ENCODE data around the gene SCN1A.
"Not testable (repeated sequence)": the region's sequence is repeated elsewhere in the genome, so short reads cannot be mapped to it uniquely, and the experiment has no call there.

Gene SCN1A

DNA sequence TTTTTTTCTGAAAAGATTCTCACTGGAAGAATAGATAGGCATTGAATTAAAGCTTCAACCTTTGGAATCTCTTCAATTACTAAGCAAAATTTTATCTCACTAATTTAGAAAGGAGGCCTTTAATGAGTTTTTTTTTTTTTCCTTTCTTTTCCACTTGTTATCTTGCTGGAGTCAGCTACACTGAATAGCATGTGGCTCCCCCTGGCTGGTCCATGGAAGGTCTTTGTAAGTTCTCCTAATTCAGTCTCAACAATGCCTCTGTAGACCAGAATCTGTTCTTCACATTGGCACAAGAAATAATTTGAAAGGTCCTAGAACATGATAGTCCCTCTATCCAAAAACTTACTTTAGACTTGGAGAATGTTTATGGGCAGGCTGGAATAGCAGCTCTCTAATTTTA, 24.2 kb upstream of the SCN1A start:
- H3K27ac ChIP-seq (ENCODE audit: low read length): no peak overlapping the region
- H3K36me3 ChIP-seq (ENCODE audit: control insufficient read depth in 1 of 2, insufficient read depth in 2 of 2, low read length in 2 of 2): no peaks in the 10 kb centered on the region
- H3K4me1 ChIP-seq (ENCODE audit: control insufficient read depth in 1 of 2, insufficient read depth in 2 of 2, low read length in 2 of 2): no peaks in the 10 kb centered on the region
- no peak overlapping the region for H3K4me3 ChIP-seq (ENCODE audit: low read depth in 1 of 2, low read length in 2 of 2)
- no peaks in the 10 kb centered on the region for H3K9me3 ChIP-seq (ENCODE audit: control insufficient read depth in 1 of 2, low read length in 2 of 2)
- no peaks in the 10 kb centered on the region for H3K27me3 ChIP-seq (ENCODE audit: low read depth, low read length)

DNA sequence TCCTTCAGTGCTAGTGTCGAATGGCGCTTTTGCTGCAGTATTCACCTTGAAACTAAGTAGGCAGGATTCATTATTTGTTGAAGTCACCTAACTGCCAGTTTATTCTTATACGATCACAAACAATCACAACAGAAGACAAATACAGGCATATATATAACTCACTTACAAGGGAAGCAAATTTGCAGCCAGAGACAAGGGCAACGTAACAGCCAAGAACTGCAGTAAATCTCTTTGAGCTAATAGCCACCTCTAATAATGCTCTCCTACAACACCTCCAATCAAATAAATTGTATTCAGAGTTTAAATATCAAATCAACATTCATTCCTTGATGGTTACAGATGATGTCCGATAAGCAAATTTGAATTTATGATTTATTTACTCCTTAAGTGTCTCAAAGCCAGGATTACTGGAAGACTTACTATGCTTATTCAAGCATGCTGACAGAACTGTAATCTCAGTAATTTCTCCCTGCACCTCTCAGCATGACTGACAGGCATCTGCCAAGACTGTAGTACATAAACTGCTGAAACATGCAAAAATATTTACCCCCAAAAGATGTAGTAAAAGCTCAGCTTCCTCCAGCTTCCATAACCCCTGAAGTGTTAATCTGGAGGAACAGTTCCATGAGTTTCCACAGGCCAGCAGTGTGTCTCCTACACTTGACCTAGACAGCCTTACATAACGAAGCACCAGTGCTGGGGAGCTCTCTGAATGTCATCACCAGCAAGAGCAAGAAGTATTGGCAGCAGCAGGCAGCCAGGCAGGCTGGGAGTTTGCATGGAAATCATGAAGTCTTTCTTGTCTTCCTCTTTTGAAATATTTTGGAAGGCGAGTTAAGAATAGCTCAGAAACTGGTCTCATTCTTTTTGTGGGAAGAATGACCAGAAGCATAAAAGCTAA, 20.9 kb upstream of the SCN1A start:
- Histone ChIP-seq H3K27me3 (ENCODE audit: low read depth, low read length) (no peaks in the 10 kb centered on the region), H3K4me1 (ENCODE audit: control insufficient read depth in 1 of 2, insufficient read depth in 2 of 2, low read length in 2 of 2) (no peaks in the 10 kb centered on the region), H3K36me3 (ENCODE audit: control insufficient read depth in 1 of 2, insufficient read depth in 2 of 2, low read length in 2 of 2) (no peaks in the 10 kb centered on the region), H3K4me3 (ENCODE audit: low read depth in 1 of 2, low read length in 2 of 2) (no peak overlapping the region), H3K9me3 (ENCODE audit: control insufficient read depth in 1 of 2, low read length in 2 of 2) (no peaks in the 10 kb centered on the region), H3K27ac (ENCODE audit: low read length) (no peak overlapping the region)

DNA sequence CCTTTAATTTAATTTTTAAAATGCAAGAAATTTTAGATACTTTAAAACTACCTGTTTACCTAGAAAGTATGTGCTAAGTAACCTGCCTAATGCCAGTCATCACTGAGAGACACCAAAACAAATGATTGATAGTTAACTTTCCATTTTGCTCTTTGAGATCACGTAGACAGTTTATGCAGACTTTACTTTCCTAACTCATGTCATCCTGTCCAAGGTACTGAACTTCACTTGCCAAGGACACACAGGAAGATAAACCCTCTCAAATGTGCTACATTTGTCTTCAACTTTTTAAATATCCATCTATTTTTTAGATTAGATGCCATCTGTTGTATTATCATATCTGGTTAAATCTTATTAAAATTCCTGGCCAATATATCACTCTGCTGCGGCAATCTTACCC, 20.1 kb upstream of the SCN1A start:
- Histone ChIP-seq H3K4me3 (ENCODE audit: low read depth in 1 of 2, low read length in 2 of 2) (no peak overlapping the region), H3K9me3 (ENCODE audit: control insufficient read depth in 1 of 2, low read length in 2 of 2) (no peaks in the 10 kb centered on the region), H3K4me1 (ENCODE audit: control insufficient read depth in 1 of 2, insufficient read depth in 2 of 2, low read length in 2 of 2) (no peaks in the 10 kb centered on the region), H3K27ac (ENCODE audit: low read length) (no peak overlapping the region), H3K27me3 (ENCODE audit: low read depth, low read length) (no peaks in the 10 kb centered on the region), H3K36me3 (ENCODE audit: control insufficient read depth in 1 of 2, insufficient read depth in 2 of 2, low read length in 2 of 2) (no peaks in the 10 kb centered on the region)

DNA sequence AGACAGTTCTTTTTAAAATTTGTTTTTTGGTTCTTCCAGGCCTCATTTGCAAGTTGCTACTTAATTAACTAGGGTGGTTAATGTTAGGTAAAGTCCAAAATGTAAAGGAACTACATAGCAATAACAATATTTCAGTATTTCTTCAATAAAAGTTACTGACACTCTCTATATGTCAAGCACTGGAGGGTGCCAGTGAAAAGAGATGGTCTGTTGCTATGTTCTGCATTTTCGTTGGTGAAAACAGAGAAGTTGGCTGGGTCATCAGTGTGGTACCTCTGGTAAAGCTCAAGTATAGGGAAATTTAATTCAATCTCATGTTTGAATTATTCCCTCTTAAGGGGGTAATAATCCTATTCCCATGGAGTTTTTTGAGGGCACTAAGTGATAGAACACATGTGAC, 16.3 kb upstream of the SCN1A start:
- H3K27ac ChIP-seq (ENCODE audit: low read length): no peak overlapping the region
- H3K4me3 ChIP-seq (ENCODE audit: low read depth in 1 of 2, low read length in 2 of 2): no peak overlapping the region
- H3K27me3 ChIP-seq (ENCODE audit: low read depth, low read length): no peaks in the 10 kb centered on the region
- H3K4me1 ChIP-seq (ENCODE audit: control insufficient read depth in 1 of 2, insufficient read depth in 2 of 2, low read length in 2 of 2): no peaks in the 10 kb centered on the region
- no peaks in the 10 kb centered on the region for H3K36me3 ChIP-seq (ENCODE audit: control insufficient read depth in 1 of 2, insufficient read depth in 2 of 2, low read length in 2 of 2)
- no peaks in the 10 kb centered on the region for H3K9me3 ChIP-seq (ENCODE audit: control insufficient read depth in 1 of 2, low read length in 2 of 2)

DNA sequence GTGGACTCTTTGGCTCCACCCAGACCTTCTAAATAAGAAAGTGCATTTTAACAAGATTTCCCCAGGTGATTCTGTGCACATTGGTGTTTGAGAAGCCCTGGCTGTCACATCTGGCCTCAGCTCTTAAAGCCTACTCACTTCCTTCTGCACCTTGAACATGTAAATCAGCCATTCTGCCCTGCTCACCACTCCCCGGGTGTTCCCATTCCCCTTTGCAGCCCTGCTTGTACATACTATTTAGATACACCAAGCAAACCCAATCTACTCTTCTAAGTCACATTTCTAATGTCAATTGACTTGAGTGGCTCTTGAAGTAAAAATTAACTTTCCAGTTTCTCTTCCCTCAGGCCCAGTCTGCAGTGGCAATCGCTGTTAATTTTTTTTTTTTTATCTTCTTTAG, 13.1 kb upstream of the SCN1A start:
- H3K27ac ChIP-seq (ENCODE audit: low read length): no peak overlapping the region
- H3K9me3 ChIP-seq (ENCODE audit: control insufficient read depth in 1 of 2, low read length in 2 of 2): no peaks in the 10 kb centered on the region
- no peaks in the 10 kb centered on the region for H3K4me1 ChIP-seq (ENCODE audit: control insufficient read depth in 1 of 2, insufficient read depth in 2 of 2, low read length in 2 of 2)
- H3K27me3 ChIP-seq (ENCODE audit: low read depth, low read length): no peaks in the 10 kb centered on the region
- no peak overlapping the region for H3K4me3 ChIP-seq (ENCODE audit: low read depth in 1 of 2, low read length in 2 of 2)
- H3K36me3 ChIP-seq (ENCODE audit: control insufficient read depth in 1 of 2, insufficient read depth in 2 of 2, low read length in 2 of 2): no peaks in the 10 kb centered on the region

DNA sequence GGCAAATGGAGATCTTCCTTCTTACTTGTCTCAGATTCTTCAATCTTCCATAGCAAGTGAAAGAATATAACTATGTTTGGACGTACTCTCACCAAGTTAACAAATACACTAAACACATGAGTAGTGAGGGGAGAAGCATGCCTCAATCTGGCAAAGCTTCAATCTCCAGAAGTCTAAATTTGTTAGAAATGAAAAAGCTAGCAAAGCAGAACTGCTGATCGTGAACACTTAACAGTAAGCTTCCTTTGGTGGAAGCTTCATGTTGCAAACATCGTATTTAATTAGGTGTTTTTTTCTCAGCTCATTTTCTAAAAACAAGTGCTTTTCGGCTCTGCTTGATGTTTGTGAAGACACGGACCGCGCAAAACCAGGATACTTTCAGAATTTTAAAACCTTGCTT, 12.7 kb upstream of the SCN1A start:
- Histone ChIP-seq H3K27me3 (ENCODE audit: low read depth, low read length) (no peaks in the 10 kb centered on the region), H3K9me3 (ENCODE audit: control insufficient read depth in 1 of 2, low read length in 2 of 2) (no peaks in the 10 kb centered on the region), H3K36me3 (ENCODE audit: control insufficient read depth in 1 of 2, insufficient read depth in 2 of 2, low read length in 2 of 2) (no peaks in the 10 kb centered on the region), H3K4me1 (ENCODE audit: control insufficient read depth in 1 of 2, insufficient read depth in 2 of 2, low read length in 2 of 2) (no peaks in the 10 kb centered on the region), H3K27ac (ENCODE audit: low read length) (no peak overlapping the region), H3K4me3 (ENCODE audit: low read depth in 1 of 2, low read length in 2 of 2) (no peak overlapping the region)

DNA sequence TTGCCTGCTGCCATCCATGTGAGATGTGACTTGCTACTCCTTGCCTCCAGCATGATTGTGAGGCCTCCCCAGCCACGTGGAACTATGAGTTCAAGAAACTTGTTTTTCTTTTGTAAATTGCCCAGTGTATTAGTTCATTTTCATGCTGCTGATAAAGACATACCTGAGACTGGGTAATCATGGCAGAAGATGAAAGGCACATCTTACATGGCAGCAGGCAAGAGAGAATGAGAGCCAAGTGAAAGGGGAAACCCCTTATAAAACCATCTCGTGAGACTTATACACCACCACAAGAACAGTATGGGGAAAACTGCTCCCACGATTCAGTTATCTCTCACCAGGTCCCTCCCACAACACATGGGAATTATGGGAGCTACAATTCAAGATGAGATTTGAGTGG, 11.7 kb upstream of the SCN1A start:
- H3K4me1 ChIP-seq (ENCODE audit: control insufficient read depth in 1 of 2, insufficient read depth in 2 of 2, low read length in 2 of 2); H3K4me3 ChIP-seq (ENCODE audit: low read depth in 1 of 2, low read length in 2 of 2); H3K36me3 ChIP-seq (ENCODE audit: control insufficient read depth in 1 of 2, insufficient read depth in 2 of 2, low read length in 2 of 2); H3K27me3 ChIP-seq (ENCODE audit: low read depth, low read length); H3K9me3 ChIP-seq (ENCODE audit: control insufficient read depth in 1 of 2, low read length in 2 of 2); H3K27ac ChIP-seq (ENCODE audit: low read length): not testable (repeated sequence)

DNA sequence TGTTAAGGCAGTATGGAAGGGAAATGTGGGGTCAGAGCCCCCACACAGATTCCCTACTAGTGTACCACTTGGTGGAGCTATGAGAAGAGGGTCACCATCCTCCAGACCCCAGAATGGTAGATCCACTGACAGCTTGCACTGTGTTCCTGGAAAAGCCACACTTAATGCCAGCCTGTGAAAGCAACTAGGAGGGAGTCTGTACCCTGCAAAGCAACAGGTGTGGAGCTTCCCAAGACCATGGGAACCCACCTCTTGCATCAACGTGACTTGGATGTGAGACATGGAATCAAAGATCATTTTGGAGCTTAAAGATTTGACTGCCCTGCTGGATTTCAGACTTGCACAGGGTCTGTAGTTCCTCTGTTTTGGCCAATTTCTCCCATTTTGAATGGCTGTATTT, 10.8 kb upstream of the SCN1A start:
- no peaks in the 10 kb centered on the region for H3K9me3 ChIP-seq (ENCODE audit: control insufficient read depth in 1 of 2, low read length in 2 of 2)
- H3K4me1 ChIP-seq (ENCODE audit: control insufficient read depth in 1 of 2, insufficient read depth in 2 of 2, low read length in 2 of 2): no peaks in the 10 kb centered on the region
- H3K4me3 ChIP-seq (ENCODE audit: low read depth in 1 of 2, low read length in 2 of 2): no peak overlapping the region
- H3K27me3 ChIP-seq (ENCODE audit: low read depth, low read length): no peaks in the 10 kb centered on the region
- no peak overlapping the region for H3K27ac ChIP-seq (ENCODE audit: low read length)
- H3K36me3 ChIP-seq (ENCODE audit: control insufficient read depth in 1 of 2, insufficient read depth in 2 of 2, low read length in 2 of 2): no peaks in the 10 kb centered on the region

DNA sequence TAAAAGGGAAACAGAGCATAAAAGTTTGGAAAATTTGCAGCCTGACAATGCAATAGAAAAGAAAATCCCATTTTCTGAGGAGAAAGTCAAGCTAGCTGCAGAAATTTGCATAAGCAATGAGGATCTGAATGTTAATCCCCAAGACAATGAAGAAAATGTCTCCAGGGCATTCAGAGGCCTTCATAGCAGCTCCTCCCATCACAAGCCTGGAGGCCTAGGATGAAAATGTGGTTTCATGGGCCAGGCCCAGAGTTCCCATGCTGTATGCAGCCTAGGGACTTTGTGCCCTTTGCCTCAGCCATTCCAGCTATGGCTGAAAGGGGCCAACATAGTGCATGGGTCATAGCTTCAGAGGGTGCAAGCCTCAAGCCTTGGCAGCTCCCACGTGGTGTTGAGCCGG, 10.3 kb upstream of the SCN1A start:
- Histone ChIP-seq H3K9me3 (ENCODE audit: control insufficient read depth in 1 of 2, low read length in 2 of 2) (no peaks in the 10 kb centered on the region), H3K27me3 (ENCODE audit: low read depth, low read length) (no peaks in the 10 kb centered on the region), H3K27ac (ENCODE audit: low read length) (no peak overlapping the region), H3K36me3 (ENCODE audit: control insufficient read depth in 1 of 2, insufficient read depth in 2 of 2, low read length in 2 of 2) (no peaks in the 10 kb centered on the region), H3K4me3 (ENCODE audit: low read depth in 1 of 2, low read length in 2 of 2) (no peak overlapping the region), H3K4me1 (ENCODE audit: control insufficient read depth in 1 of 2, insufficient read depth in 2 of 2, low read length in 2 of 2) (no peaks in the 10 kb centered on the region)

DNA sequence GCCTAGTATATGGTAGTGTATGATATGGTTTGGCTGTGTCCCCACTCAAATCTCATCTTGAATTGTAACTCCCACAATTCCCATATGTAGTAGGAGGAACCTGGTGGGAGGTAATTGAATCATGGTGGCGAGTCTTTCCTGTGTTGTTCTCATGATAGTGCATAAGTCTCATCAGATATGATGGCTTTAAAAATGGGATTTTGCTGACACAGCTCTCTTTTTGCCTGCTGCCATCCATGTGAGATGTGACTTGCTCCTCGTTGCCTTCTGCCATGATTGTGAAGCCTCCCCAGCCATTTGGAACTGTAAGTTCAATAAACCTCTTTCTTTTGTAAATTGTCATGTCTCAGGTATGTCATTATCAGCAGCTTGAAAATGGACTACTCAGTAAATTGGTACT, 9.5 kb upstream of the SCN1A start:
- Histone ChIP-seq H3K36me3 (ENCODE audit: control insufficient read depth in 1 of 2, insufficient read depth in 2 of 2, low read length in 2 of 2) (no peaks in the 10 kb centered on the region), H3K27me3 (ENCODE audit: low read depth, low read length) (no peaks in the 10 kb centered on the region), H3K4me1 (ENCODE audit: control insufficient read depth in 1 of 2, insufficient read depth in 2 of 2, low read length in 2 of 2) (no peaks in the 10 kb centered on the region), H3K27ac (ENCODE audit: low read length) (no peak overlapping the region), H3K4me3 (ENCODE audit: low read depth in 1 of 2, low read length in 2 of 2) (no peak overlapping the region), H3K9me3 (ENCODE audit: control insufficient read depth in 1 of 2, low read length in 2 of 2) (no peaks in the 10 kb centered on the region)

DNA sequence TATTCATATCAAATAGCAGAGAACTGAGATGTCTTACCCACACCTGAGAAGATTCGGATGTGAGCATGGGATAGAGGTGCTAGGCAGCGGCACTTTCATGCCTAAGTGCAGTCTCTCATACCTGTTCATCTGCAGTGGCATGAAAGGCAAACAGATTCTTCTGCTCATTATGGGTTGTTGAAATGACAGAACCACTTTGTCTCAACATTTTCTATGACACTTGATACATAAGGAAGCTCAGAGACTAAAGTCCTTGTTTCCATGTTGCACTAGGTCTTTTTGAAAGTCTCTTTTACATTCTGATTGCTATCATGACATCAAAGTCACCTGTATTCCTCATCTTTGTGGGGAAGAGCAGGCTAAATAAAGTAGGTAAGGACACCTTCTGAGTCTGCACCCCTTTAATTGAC, 8.0 kb upstream of the SCN1A start:
- Histone ChIP-seq H3K27ac (ENCODE audit: low read length) (no peak overlapping the region), H3K4me1 (ENCODE audit: control insufficient read depth in 1 of 2, insufficient read depth in 2 of 2, low read length in 2 of 2) (no peaks in the 10 kb centered on the region), H3K36me3 (ENCODE audit: control insufficient read depth in 1 of 2, insufficient read depth in 2 of 2, low read length in 2 of 2) (no peaks in the 10 kb centered on the region), H3K27me3 (ENCODE audit: low read depth, low read length) (no peaks in the 10 kb centered on the region), H3K4me3 (ENCODE audit: low read depth in 1 of 2, low read length in 2 of 2) (no peak overlapping the region), H3K9me3 (ENCODE audit: control insufficient read depth in 1 of 2, low read length in 2 of 2) (no peaks in the 10 kb centered on the region)
